Activated CD4-positive, alpha-beta T cell treated with anti-CD3 and anti-CD28 coated beads, Interleukin-2, amount 10 ng/mL, durations not matched to agents 7 days and 5 days (primary cell): ENCODE data around the gene SOX6. TPM values are rescaled to one million over a fixed set of nuclear protein-coding genes. Genes with fewer than 3 reads are reported as not detected.

Source experiments
- CTCF ChIA-PET: fragments of 350-600 bp; sonication (Branson Sonifier 250); formaldehyde crosslinking; loops from one replicate; lab custom pipeline; 2021; ENCODE audit warnings: antibody characterized with exemption; lab: Charles Lee
- POLR2A ChIA-PET: fragments of 350-600 bp; sonication (Branson Sonifier 250); formaldehyde crosslinking; loops from one replicate; lab custom pipeline; 2021; ENCODE audit warnings: antibody characterized with exemption; lab: Charles Lee
- DNase-seq: peaks from one replicate; pipeline ENCODE4 v3.0.0-alpha.2; 2020
- H3K27ac Mint-ChIP-seq: one replicate; pipeline ENCODE4 v1.8.0; 2021; ENCODE audit warnings: mild to moderate bottlenecking, moderate library complexity, mixed read lengths
- H3K27me3 Mint-ChIP-seq: one replicate; pipeline ENCODE4 v1.8.0; 2021; ENCODE audit warnings: mixed read lengths
- H3K36me3 Mint-ChIP-seq: one replicate; pipeline ENCODE4 v1.8.0; 2021; ENCODE audit warnings: low read depth, mixed read lengths
- H3K4me1 Mint-ChIP-seq: one replicate; pipeline ENCODE4 v1.8.0; 2021; ENCODE audit warnings: mixed read lengths
- H3K4me3 Mint-ChIP-seq: one replicate; pipeline ENCODE4 v1.8.0; 2021; ENCODE audit warnings: mild to moderate bottlenecking, moderate library complexity, mixed read lengths
- H3K9me3 Mint-ChIP-seq: one replicate; pipeline ENCODE4 v1.8.0; 2021; ENCODE audit warnings: mixed read lengths
- total RNA-seq, 2 experiments: library from RNA; stranded (reverse); gene quantifications; one replicate each; pipeline ENCODE4 v1.2.3, GENCODE V29; 2021

Gene SOX6
- total RNA-seq, 2 experiments from 2014 or later, result not detected

GRCh38 chr11:16217631-16218030 lies 138.7 kb downstream of the SOX6 start:
- H3K4me1 Mint-ChIP-seq, result no peaks in the 10 kb centered on the region
- no peak overlapping the region for H3K27ac Mint-ChIP-seq
- no peaks in the 10 kb centered on the region for H3K36me3 Mint-ChIP-seq
- H3K27me3 Mint-ChIP-seq, result no peaks in the 10 kb centered on the region
- no peaks in the 10 kb centered on the region for H3K9me3 Mint-ChIP-seq
- ChIA-PET POLR2A (no interaction called here), CTCF (no interaction called here)
- no peak for DNase-seq
- H3K4me3 Mint-ChIP-seq, result no peak overlapping the region

GRCh38 chr11:16216831-16217230 lies 139.5 kb downstream of the SOX6 start:
- no peaks in the 10 kb centered on the region for H3K36me3 Mint-ChIP-seq
- no peak for DNase-seq
- no peaks in the 10 kb centered on the region for H3K27me3 Mint-ChIP-seq
- H3K9me3 Mint-ChIP-seq, result no peaks in the 10 kb centered on the region
- no peaks in the 10 kb centered on the region for H3K4me1 Mint-ChIP-seq
- ChIA-PET POLR2A (no interaction called here), CTCF (no interaction called here)
- no peak overlapping the region for H3K4me3 Mint-ChIP-seq
- H3K27ac Mint-ChIP-seq, result no peak overlapping the region

- ChIA-PET POLR2A (no interaction called here), CTCF (no interaction called here)
- DNase-seq, result no peak
- Mint-ChIP-seq H3K4me1 (no peaks in the 10 kb centered on the region), H3K36me3 (no peaks in the 10 kb centered on the region), H3K27ac (no peak overlapping the region), H3K9me3 (no peaks in the 10 kb centered on the region), H3K4me3 (no peak overlapping the region), H3K27me3 (no peaks in the 10 kb centered on the region)
Measured at GRCh38 chr11:16215352-16215751, 141.0 kb downstream of the SOX6 start.

- Mint-ChIP-seq H3K9me3 (no peaks in the 10 kb centered on the region), H3K4me3 (no peak overlapping the region), H3K36me3 (no peaks in the 10 kb centered on the region), H3K4me1 (no peaks in the 10 kb centered on the region), H3K27me3 (no peaks in the 10 kb centered on the region), H3K27ac (no peak overlapping the region)
- ChIA-PET CTCF (no interaction called here), POLR2A (no interaction called here)
- no peak for DNase-seq
Measured at GRCh38 chr11:16211407-16211806, 144.9 kb downstream of the SOX6 start.

DNA sequence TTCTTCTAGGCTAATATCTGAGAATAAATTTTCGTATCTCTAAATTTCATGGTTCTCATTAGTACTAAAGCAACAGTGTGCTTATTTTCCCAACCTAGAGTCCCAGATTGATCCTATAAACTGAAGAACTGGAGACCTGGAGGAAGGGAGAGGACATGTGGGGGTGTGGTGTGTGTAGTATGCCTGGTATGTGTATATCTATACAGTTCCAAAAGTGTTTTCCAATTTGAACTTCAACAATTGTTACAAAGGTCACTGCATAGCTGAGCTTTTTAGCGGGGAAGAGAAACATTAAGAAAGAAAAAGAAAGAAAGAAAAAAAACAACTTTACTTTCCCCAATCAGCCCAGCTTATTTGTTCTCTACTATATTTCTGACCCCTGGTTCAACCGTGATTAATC lies 152.1 kb downstream of the SOX6 start:
- no peak for DNase-seq
- Mint-ChIP-seq H3K4me1 (no peaks in the 10 kb centered on the region), H3K27me3 (no peaks in the 10 kb centered on the region), H3K9me3 (no peaks in the 10 kb centered on the region), H3K4me3 (no peak overlapping the region), H3K36me3 (no peaks in the 10 kb centered on the region), H3K27ac (no peak overlapping the region)
- ChIA-PET CTCF (no interaction called here), POLR2A (no interaction called here)

GRCh38 chr11:16195651-16196050 lies 160.7 kb downstream of the SOX6 start:
- Mint-ChIP-seq H3K27ac (no peak overlapping the region), H3K27me3 (no peaks in the 10 kb centered on the region), H3K4me3 (no peak overlapping the region), H3K36me3 (no peaks in the 10 kb centered on the region), H3K9me3 (no peaks in the 10 kb centered on the region), H3K4me1 (no peaks in the 10 kb centered on the region)
- POLR2A ChIA-PET, result no interaction called here
- no peak for DNase-seq
- CTCF ChIA-PET, result no interaction called here

GRCh38 chr11:16194566-16194965 lies 161.8 kb downstream of the SOX6 start:
- Mint-ChIP-seq H3K27ac (no peak overlapping the region), H3K27me3 (no peaks in the 10 kb centered on the region), H3K4me1 (no peaks in the 10 kb centered on the region), H3K9me3 (no peaks in the 10 kb centered on the region), H3K4me3 (no peak overlapping the region), H3K36me3 (no peaks in the 10 kb centered on the region)
- DNase-seq, result no peak
- ChIA-PET CTCF (no interaction called here), POLR2A (no interaction called here)

DNA sequence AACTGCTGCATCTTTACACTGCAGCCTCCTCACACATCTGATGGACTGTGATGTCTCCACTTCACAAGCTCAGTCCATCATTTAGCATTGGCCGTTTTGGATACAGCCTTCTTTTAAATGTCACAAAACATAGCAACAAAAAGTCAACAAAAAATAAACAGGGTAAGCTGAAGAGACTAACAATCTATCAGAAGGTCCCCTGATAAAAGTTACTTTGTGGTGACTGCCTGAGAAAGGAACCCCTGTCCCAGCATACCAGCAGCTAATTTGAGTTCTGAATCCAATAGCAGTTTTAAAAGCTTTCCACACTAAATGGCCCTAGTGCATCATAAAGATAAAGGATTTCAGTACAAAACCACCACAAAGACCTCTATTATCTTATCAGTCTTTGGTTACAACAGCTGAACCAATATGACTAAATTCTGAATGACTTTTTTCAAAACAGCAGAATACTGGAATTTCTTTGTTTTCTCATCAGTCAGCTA lies 162.4 kb downstream of the SOX6 start:
- no peak for DNase-seq
- no peak overlapping the region for H3K27ac Mint-ChIP-seq
- H3K27me3 Mint-ChIP-seq, result no peaks in the 10 kb centered on the region
- ChIA-PET CTCF (no interaction called here), POLR2A (no interaction called here)
- no peaks in the 10 kb centered on the region for H3K9me3 Mint-ChIP-seq
- no peaks in the 10 kb centered on the region for H3K36me3 Mint-ChIP-seq
- no peaks in the 10 kb centered on the region for H3K4me1 Mint-ChIP-seq
- H3K4me3 Mint-ChIP-seq, result no peak overlapping the region

DNA sequence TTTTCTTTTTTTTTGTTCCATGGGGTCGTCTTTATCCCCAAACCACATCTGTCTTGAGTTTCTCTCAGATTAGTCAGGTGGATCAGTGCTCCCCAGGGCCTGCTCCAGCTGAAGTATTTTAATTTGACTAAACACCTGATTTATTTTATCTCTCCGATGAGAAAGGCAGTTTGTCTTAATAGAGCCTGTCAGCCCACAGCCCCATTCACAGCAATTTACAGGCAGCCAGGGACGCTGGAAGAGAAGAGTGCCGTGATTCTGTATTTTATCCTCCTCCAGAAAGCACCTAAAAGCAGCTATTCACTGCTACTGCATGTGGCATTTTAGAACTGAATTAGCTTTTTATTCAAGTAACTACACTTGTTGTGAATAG lies 164.5 kb downstream of the SOX6 start:
- POLR2A ChIA-PET, result no interaction called here
- Mint-ChIP-seq H3K27me3 (no peaks in the 10 kb centered on the region), H3K9me3 (no peaks in the 10 kb centered on the region), H3K4me1 (no peaks in the 10 kb centered on the region), H3K27ac (no peak overlapping the region), H3K36me3 (no peaks in the 10 kb centered on the region), H3K4me3 (no peak overlapping the region)
- no peak for DNase-seq
- CTCF ChIA-PET, result interaction anchor here (0.6 kb wide), 1 partner anchor 242 kb away, joined by 3 read pairs; no protein-coding TSS in a partner anchor

DNA sequence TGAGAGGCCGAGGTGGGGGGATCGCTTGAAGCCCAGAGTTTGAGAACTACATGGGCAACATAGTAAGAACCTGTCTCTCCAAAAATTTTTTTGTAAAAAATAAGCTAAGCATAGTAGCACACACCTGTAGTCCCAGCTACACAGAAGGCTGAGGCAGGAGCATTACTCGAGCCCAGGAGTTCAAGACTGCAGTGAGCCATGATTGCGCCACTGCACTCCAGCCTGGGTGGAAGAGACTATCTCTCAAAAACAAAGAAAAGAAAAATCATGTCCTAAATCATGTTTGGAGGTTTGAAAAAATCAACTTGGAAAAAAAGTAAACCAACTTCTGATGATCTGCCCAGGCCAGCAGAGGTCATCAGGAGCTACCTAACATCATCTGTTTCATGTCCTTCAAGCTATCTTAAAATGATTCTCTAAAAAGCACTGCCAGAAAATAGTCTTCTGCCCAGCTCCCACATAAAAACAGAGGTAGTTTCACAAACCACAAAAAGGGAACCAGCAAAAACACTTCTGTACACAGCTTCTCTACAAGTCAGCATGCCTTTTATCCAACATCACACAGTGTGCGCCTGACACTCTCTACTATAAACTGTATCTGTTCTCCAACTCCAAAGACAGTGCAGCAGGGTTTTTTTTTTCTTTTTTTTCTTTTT lies 165.0 kb downstream of the SOX6 start:
- DNase-seq, result no peak
- Mint-ChIP-seq H3K4me3 (no peak overlapping the region), H3K9me3 (no peaks in the 10 kb centered on the region), H3K27ac (no peak overlapping the region), H3K36me3 (no peaks in the 10 kb centered on the region), H3K27me3 (no peaks in the 10 kb centered on the region), H3K4me1 (no peaks in the 10 kb centered on the region)
- CTCF ChIA-PET, result interaction anchor here (0.6 kb wide), 1 partner anchor 242 kb away, joined by 3 read pairs; no protein-coding TSS in a partner anchor
- POLR2A ChIA-PET, result no interaction called here

DNA sequence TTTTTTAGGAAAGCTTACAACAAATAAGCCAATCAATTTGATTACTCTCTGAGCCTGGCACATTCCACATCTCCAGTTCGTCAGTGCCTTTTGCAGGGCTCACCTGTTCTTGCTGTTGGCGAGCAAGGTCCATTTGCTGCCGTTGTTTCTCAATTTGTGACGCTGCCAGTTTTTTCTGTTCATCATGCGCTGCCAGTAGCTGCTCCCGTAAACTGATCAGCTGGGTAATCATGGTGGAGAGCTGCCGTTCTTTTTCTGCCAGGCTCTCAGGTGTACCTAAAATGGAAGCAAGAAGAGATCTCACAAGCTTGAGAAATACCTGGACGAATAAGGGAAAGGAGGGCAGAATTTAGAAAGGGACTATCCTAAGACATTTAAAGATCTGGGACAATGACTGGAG lies 169.7 kb downstream of the SOX6 start:
- H3K4me3 Mint-ChIP-seq, result no peak overlapping the region
- CTCF ChIA-PET, result no interaction called here
- H3K36me3 Mint-ChIP-seq, result no peaks in the 10 kb centered on the region
- no peak overlapping the region for H3K27ac Mint-ChIP-seq
- no peaks in the 10 kb centered on the region for H3K9me3 Mint-ChIP-seq
- H3K27me3 Mint-ChIP-seq, result no peaks in the 10 kb centered on the region
- DNase-seq, result no peak
- no peaks in the 10 kb centered on the region for H3K4me1 Mint-ChIP-seq
- POLR2A ChIA-PET, result interaction anchor here (0.6 kb wide), 1 partner anchor 75 kb away, joined by 3 read pairs; no protein-coding TSS in a partner anchor

- H3K4me1 Mint-ChIP-seq, result no peaks in the 10 kb centered on the region
- H3K27me3 Mint-ChIP-seq, result no peaks in the 10 kb centered on the region
- H3K27ac Mint-ChIP-seq, result no peak overlapping the region
- no peaks in the 10 kb centered on the region for H3K36me3 Mint-ChIP-seq
- ChIA-PET CTCF (no interaction called here), POLR2A (no interaction called here)
- no peak for DNase-seq
- H3K4me3 Mint-ChIP-seq, result no peak overlapping the region
- H3K9me3 Mint-ChIP-seq, result no peaks in the 10 kb centered on the region
Measured at GRCh38 chr11:16185042-16185441, 171.3 kb downstream of the SOX6 start.

GRCh38 chr11:16184588-16184987 lies 171.8 kb downstream of the SOX6 start:
- ChIA-PET POLR2A (no interaction called here), CTCF (interaction anchor here (0.6 kb wide), 1 partner anchor 15 kb away, joined by 3 read pairs; no protein-coding TSS in a partner anchor)
- H3K4me3 Mint-ChIP-seq, result no peak overlapping the region
- H3K36me3 Mint-ChIP-seq, result no peaks in the 10 kb centered on the region
- no peaks in the 10 kb centered on the region for H3K27me3 Mint-ChIP-seq
- no peaks in the 10 kb centered on the region for H3K4me1 Mint-ChIP-seq
- no peak for DNase-seq
- H3K27ac Mint-ChIP-seq, result no peak overlapping the region
- no peaks in the 10 kb centered on the region for H3K9me3 Mint-ChIP-seq

DNA sequence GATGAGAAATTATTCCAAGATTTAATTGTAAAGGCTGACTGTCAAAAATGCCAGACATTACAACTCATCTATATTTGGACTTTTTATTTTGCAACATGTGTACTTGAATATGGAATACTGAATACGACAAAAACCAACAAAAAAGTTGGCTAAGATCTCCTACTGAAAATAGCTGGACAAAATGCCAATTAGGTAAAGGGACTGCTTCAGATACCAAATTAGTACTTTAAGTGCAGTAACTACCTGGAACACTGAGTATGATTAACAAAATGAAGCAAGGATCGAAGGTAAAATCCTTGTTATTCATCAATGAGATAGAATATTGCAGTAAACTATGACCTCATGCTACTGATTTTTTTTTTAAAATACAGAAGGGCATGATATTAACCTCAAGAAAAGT lies 173.8 kb downstream of the SOX6 start:
- Mint-ChIP-seq H3K36me3 (no peaks in the 10 kb centered on the region), H3K4me3 (no peak overlapping the region), H3K4me1 (no peaks in the 10 kb centered on the region), H3K27ac (no peak overlapping the region), H3K9me3 (no peaks in the 10 kb centered on the region), H3K27me3 (no peaks in the 10 kb centered on the region)
- ChIA-PET POLR2A (no interaction called here), CTCF (no interaction called here)
- DNase-seq, result no peak
